ENCODE results near the gene TBX15.

GRCh38 chr1:118948351-118948750, 39.8 kb downstream of the TBX15 start:
- TF ChIP-seq CTCF (optimal IDR thresholded peaks at IDR 0.05 in 1 of 3, IDR thresholded peaks at IDR 0.05 in 1 of 3, conservative IDR thresholded peaks at IDR 0.05 in 1 of 3; ENCODE audit: extremely low read depth in 1 of 3, insufficient read depth in 2 of 3, low read length in 3 of 3) (no peak), EZH2 (IDR thresholded peaks at IDR 0.05; ENCODE audit: low read length) (no peak)
